Measurements from ENCODE around the gene ZNF554. TPM values are rescaled to one million over a fixed set of nuclear protein-coding genes. Genes with fewer than 3 reads are reported as not detected.

Gene ZNF554
- polyA plus RNA-seq, 1 of the 3 experiments (the other 2 are of a cell fraction), result 1.7 TPM

DNA sequence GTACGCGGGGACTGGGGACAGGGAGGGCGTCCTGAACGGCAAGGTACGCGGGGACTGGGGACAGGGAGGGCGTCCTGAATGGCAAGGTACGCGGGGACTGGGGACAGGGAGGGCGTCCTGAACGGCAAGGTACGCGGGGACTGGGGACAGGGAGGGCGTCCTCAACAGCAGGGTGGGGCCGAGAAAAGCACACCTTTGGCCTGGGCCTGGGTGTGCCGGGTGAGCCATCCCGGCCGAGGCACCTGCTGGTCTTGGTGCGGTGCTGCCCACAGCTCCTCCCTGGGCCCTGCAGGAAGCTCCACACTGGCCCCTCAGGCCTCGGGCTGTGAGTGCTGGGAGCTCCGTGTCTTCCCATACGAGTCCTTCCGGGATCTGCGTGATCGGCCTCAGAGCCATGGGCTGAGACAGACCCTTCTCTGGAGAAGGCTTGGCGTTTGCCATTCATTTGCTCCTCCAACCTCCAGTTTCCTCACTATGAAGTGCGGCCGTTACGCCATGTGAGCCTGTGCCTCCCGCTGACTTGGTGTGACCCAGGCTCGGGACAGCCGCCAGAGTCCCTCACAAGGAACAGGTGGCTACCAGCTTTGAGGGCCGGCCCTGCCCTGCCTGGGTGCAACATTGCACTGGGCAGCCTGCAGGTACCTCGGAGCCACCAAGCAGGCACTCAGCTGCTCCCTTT, 7.8 kb upstream of the ZNF554 start:
- peak; percentile 29 for DNase-seq
- no peak overlapping the region for H3K4me2 ChIP-seq
- 91% methylated on average over 25 of the region's 34 CpGs for WGBS (ENCODE audit: low lambda C conversion rate)
- H3K9me3 ChIP-seq, result no peaks in the 10 kb centered on the region
- H3K27ac ChIP-seq (ENCODE audit: low read depth in 2 of 2, low read length in 1 of 2), result peak overlapping the region in 1 of 2 experiments; percentile 86; a peak in 1 of 4 replicates
- H3K9me2 ChIP-seq, result no peaks in the 10 kb centered on the region
- peaks cover 3 to 54% of the 10 kb centered on the region in 2 experiments for H3K36me3 ChIP-seq (replicated peaks in 1 of 2; ENCODE audit: control insufficient read depth in 1 of 2, insufficient read depth in 2 of 2, low read length in 1 of 2)
- no peak overlapping the region for H3K4me3 ChIP-seq (ENCODE audit: low read depth in 2 of 2, low read length in 1 of 2)
- no peaks in the 10 kb centered on the region for H4K20me1 ChIP-seq (ENCODE audit: insufficient read depth)
- ChIA-PET CTCF (interaction anchor here (1.2 to 2.4 kb wide), 2 partner anchors 75 to 164 kb away, joined by 3 to 6 read pairs; no protein-coding TSS in a partner anchor), POLR2A (interaction anchor here (0.7 kb wide), 1 partner anchor 17 kb away, joined by 4 read pairs; no protein-coding TSS in a partner anchor)
- no peaks in the 10 kb centered on the region for H3K79me2 ChIP-seq (ENCODE audit: insufficient read depth)
- H3K9ac ChIP-seq, result no peak overlapping the region
- no peak for TF ChIP-seq RXRA (IDR thresholded peaks at IDR 0.05; ENCODE audit: borderline replicate concordance, low read depth)
- no peak for TF ChIP-seq SMC3 (IDR thresholded peaks at IDR 0.05; ENCODE audit: low read depth, low read length)
- TF ChIP-seq, protein P1, sequence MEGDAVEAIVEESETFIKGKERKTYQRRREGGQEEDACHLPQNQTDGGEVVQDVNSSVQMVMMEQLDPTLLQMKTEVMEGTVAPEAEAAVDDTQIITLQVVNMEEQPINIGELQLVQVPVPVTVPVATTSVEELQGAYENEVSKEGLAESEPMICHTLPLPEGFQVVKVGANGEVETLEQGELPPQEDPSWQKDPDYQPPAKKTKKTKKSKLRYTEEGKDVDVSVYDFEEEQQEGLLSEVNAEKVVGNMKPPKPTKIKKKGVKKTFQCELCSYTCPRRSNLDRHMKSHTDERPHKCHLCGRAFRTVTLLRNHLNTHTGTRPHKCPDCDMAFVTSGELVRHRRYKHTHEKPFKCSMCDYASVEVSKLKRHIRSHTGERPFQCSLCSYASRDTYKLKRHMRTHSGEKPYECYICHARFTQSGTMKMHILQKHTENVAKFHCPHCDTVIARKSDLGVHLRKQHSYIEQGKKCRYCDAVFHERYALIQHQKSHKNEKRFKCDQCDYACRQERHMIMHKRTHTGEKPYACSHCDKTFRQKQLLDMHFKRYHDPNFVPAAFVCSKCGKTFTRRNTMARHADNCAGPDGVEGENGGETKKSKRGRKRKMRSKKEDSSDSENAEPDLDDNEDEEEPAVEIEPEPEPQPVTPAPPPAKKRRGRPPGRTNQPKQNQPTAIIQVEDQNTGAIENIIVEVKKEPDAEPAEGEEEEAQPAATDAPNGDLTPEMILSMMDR (IDR thresholded peaks at IDR 0.05), result no peak
- no peak for TF ChIP-seq RFX5 (IDR thresholded peaks at IDR 0.05; ENCODE audit: low read length)
- TF ChIP-seq EP300 (IDR thresholded peaks at IDR 0.05; ENCODE audit: borderline replicate concordance in 1 of 2, low read depth in 1 of 2, low read length in 1 of 2), result no peak
- TF ChIP-seq, protein P2, sequence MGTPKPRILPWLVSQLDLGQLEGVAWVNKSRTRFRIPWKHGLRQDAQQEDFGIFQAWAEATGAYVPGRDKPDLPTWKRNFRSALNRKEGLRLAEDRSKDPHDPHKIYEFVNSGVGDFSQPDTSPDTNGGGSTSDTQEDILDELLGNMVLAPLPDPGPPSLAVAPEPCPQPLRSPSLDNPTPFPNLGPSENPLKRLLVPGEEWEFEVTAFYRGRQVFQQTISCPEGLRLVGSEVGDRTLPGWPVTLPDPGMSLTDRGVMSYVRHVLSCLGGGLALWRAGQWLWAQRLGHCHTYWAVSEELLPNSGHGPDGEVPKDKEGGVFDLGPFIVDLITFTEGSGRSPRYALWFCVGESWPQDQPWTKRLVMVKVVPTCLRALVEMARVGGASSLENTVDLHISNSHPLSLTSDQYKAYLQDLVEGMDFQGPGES (IDR thresholded peaks at IDR 0.05; ENCODE audit: low read depth, low read length), result no peak
- TF ChIP-seq RCOR1 (IDR thresholded peaks at IDR 0.05; ENCODE audit: low read length), result no peak
- no peak for TF ChIP-seq JUND (IDR thresholded peaks at IDR 0.05)
- no peak for TF ChIP-seq ELF1 (IDR thresholded peaks at IDR 0.05)
- TF ChIP-seq TEAD4 (IDR thresholded peaks at IDR 0.05; ENCODE audit: borderline replicate concordance, insufficient read depth), result no peak
- no peak for TF ChIP-seq TCF12 (IDR thresholded peaks at IDR 0.05)
- TF ChIP-seq, protein P3, sequence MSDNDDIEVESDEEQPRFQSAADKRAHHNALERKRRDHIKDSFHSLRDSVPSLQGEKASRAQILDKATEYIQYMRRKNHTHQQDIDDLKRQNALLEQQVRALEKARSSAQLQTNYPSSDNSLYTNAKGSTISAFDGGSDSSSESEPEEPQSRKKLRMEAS (IDR thresholded peaks at IDR 0.05; ENCODE audit: low read depth), result no peak
- TF ChIP-seq NRF1 (IDR thresholded peaks at IDR 0.05; ENCODE audit: low read depth, low read length), result no peak
- TF ChIP-seq NFIC (IDR thresholded peaks at IDR 0.05; ENCODE audit: borderline replicate concordance), result no peak
- TF ChIP-seq TAF1 (IDR thresholded peaks at IDR 0.05; ENCODE audit: borderline replicate concordance, low read depth, low read length), result no peak
- no peak for TF ChIP-seq GATA2 (CRISPR knock-in tag; IDR thresholded peaks at IDR 0.05)
- TF ChIP-seq USF1 (IDR thresholded peaks at IDR 0.05; ENCODE audit: borderline replicate concordance, low read depth), result no peak
- TF ChIP-seq ZBTB33 (IDR thresholded peaks at IDR 0.05; ENCODE audit: borderline replicate concordance, low read depth), result no peak
- H2AFZ ChIP-seq (ENCODE audit: low read depth), result no peak overlapping the region
- no peaks in the 10 kb centered on the region for H3F3A ChIP-seq (replicated peaks; ENCODE audit: insufficient read depth)
- peaks cover 0 to 23% of the 10 kb centered on the region in 2 experiments; a peak in 1 of 4 replicates for H3K4me1 ChIP-seq (ENCODE audit: control insufficient read depth in 1 of 2, insufficient read depth in 2 of 2, low read depth in 1 of 2, low read length in 1 of 2)
- no peaks in the 10 kb centered on the region for H3K27me3 ChIP-seq (ENCODE audit: insufficient read depth)
